Amniotic stem cell (primary cell): Measurements from ENCODE around the gene HTRA3.
"Not testable (repeated sequence)": the region's sequence is repeated elsewhere in the genome, so short reads cannot be mapped to it uniquely, and the experiment has no call there.

Source experiments
- DNase-seq: peaks from one replicate; lab custom pipeline; 2025; lab: John Stamatoyannopoulos, UW

HTRA3 gene

DNA sequence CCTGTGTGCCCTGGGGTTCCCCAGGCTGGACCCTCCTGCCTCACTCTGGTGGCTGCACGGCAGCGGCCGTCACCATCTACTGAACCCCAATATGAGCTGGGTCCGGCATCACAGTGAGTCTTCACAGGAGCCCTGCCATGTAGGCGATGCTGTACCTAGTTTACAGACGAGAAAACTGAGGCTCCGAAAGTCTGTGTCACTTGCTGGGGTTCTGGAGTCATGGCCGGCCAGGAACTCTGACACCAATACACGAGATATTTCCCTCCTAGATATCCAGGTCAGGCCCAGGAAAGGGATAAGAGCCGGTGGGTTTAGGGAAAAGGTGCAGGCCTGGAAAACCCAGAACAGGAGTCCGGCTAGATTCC lies 74.4 kb downstream of the HTRA3 start:
- DNase-seq: no peak

DNA sequence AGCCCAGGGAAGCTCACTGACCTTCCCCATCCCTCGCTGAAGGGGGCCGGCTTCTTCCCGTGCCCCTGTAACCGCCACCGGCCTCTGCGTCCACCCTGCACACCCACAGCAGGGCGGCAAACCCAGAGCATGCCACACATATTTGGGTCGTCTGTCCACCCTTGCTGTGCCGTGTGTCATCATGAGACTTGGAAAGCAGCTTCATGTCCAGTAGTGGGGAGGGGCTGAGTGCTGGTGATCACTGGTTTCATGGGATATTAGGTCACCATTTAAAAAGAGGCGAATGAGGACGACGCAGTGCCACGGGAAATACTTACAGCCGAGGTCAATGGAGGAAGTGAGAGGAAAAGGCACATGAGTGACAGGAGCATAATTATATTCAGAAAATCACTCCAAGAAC lies 74.8 kb downstream of the HTRA3 start:
- DNase-seq: no peak

DNA sequence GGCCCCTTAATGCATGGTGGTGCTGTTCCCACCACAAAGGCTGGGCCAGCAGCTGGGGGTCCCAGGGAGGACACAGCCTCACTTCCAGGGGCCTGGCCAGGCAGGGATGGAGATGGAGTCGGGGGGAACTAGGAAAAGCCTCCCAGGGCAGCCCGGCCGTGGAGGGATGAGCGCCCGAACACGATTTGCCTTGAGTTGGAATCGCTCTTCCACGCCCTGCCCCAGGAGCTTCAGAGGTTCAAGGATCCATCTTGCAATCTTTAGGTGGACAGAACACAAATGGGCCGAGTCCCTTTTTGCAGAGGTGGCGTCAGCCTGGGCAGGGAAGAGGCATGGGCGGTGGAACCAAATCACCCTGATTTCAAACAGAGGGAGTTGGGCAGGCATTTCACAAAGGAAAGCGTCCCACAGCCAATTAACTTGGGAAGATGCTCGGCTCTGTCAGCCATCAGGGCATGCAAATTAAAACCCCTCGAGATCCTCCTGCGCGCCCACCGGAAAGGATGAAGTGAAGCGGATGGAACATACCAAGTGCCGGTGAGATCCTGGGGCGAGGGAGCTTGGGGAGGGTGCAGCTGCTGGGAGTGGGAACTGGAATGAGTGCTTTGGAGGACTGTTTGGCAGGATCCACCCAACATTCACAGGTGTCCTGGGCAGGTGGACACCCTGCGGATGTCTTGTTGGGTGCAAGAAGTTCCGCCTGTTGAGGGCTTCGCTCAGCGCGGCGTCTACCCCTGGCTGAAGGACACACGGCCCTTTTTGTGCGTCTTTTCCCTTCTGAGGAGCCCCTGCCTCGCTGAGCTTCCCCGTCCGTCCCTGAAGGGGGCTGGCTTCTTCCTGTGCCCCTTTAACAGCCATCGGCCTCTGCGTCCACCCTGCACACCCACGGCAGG lies 75.7 kb downstream of the HTRA3 start:
- DNase-seq: no peak

DNA sequence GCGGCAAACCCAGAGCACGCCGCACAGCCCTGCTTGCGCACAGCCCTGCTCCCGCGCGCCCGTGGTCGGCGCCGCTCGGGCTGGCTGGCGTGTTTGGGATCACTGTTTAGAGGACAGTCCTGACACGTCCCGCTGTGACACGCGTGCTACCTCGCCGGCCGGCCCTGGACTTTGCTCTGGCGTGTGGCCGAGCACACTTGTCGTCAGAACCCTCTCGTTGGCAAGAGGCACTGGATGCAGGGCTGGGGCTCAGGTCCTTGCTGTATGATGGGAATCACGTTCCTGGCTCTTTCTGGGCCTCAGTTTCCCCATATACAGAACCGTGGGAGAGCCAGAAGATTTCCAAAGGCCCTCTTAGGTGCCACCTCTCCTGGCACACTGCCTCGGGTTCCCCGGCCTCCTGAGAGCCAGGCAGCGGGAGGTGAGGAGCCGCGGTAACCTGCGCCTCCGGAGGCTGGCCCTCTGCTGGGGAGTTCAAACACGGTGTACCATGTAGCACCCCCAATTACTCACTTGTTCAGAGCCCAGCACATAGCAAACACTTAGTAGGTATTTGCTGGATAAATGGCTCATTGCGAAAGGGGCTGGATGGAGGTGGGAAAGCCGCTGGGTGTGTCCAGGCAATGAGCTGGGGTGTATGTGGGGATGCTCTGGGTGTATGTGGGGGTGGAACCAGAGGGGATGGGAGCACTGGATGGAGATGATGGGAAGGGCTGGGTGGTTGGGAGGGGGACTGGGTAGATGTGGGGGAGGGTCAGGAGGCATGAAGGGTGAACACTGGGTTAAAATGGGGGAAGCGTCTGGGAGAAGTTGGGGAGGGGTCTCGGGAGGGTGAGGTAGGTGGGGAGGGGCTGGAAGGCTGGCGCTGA lies 76.6 kb downstream of the HTRA3 start:
- no peak for DNase-seq

DNA sequence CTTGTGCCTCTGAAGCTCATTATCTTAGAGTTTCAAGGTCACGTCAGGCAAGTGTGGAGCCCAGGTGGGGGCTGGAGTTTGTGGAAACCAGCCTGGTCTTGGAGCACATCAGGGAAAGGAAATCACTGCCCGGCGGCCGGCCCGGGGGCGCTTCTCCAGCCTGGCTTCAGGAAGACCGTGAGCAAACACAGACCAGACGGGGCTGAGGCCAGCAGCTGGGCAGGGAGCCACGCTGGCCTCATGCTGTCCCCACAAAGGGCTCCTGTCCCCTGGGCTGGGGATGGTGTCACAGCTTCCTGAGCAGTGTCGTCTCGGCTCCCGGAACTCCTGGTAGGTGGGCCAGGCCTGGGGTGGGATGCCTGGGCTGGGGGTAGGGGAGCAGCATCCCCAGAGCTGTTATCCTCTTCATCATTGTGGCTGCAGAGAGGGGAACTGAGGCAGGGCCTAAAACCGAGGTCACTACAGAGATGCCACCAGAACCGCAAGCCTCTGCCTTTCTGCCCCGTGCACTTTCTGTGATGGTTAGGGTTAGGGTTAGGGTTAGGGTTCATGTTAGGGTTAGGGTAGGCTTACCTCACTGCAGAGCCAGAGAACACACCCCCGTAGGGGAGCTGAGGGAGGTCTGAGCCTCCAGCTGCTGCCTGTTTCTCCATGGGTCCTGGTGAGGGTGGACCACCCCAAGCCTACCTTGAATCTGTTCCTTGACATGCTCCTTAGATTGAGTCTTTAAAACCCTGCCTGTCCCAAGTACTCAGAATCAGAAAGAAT lies 77.5 kb downstream of the HTRA3 start:
- no peak for DNase-seq

DNA sequence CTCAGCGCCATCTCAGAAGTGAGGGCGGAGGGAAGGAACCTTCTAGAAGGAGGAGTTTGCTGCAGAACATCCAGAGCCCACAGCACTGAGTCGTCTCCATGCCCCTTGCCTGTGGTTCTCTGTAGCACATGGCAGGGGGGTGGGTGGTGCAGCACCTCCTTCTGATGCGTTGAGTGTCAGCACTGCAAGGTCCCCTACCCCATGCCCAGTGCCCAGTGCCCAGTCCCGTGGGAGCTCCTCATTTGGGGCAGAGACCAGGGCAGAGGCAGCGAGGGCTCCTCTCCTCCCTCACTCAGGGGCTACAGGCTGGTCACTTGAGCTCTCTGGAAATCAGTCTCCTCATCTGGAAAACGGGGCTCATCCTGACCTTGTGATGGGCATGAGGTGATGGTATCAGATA lies 78.1 kb downstream of the HTRA3 start:
- no peak for DNase-seq

DNA sequence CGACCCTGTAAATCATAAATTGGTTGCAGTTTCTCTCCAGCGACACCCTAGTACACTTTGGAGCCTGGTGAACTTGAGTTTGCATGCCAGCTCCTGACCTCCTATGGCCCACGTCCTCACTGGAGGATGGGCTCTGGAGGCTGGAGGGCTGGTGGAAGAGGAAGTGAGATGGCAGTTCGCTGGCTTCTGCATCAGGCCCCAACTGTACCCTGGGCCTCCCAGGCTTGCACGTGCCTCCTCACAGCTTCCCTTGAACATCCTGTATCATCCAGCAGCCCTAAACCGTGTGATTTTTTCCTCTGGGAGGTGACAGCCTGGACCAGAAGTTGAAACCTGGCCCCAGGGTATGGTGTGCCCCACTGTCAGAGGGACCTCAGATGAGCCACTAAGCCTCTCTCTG lies 78.5 kb downstream of the HTRA3 start:
- no peak for DNase-seq

DNA sequence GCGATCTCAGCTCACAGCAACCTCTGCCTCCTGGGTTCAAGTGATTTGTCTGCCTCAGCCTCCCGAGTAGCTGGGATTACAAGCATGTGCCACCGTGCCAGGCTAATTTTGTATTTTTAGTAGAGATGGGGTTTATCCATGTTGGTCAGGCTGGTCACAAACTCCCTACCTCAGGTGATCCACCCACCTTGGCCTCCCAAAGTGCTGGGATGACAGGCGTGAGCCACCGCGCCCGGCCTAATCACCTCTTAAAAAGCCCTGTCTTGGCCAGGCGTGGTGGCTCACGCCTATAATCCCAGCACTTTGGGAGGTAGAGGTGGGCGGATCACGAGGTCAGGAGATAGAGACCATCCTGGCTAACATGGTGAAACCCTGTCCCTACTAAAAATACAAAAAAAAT lies 79.7 kb downstream of the HTRA3 start:
- not testable (repeated sequence) for DNase-seq

DNA sequence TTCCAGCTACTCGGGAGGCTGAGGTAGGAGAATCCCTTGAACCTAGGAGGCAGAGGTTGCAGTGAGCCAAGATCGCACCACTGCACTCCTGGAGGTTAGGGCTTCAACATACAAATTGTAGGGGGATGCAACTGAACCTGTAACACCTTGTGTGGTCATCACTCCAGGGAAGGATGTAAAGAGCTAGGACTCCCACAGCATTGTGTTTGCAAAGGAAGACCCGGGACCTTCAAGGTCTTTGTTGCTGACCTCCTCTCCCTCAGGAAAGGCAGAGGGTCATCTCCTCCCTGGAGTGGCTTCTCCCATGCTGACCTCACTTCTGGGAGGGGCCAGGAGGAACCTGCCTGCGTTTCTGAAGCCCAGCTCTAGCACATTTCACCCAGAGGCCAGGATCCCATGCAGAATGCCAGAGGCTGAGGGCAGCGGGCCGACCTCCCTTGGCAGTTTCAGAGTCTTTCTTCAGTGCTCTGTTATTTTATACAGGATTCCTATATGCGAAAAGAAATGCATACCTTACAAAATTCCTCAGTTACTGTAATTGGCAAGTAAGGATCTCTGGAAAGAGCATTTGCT lies 80.2 kb downstream of the HTRA3 start:
- DNase-seq: no peak

DNA sequence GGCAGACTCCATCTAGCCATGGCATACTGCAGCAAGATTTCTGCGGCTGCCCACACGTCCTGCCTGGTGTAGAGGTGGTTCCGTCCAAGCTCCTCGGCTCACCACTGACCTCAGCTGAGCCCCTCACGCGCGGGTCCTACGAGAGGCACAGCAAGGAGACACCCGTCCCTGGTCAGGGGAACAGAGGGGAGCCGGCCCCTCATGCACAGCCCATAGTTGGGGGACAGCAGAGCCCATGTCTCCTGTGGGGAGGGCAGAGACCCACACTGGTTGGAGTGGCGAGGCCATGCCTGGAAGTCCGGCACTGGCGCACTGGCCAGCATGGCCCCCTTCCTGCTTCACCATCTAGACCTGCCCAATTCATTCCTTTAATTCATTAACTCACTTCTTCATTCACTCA lies 80.8 kb downstream of the HTRA3 start:
- no peak for DNase-seq

DNA sequence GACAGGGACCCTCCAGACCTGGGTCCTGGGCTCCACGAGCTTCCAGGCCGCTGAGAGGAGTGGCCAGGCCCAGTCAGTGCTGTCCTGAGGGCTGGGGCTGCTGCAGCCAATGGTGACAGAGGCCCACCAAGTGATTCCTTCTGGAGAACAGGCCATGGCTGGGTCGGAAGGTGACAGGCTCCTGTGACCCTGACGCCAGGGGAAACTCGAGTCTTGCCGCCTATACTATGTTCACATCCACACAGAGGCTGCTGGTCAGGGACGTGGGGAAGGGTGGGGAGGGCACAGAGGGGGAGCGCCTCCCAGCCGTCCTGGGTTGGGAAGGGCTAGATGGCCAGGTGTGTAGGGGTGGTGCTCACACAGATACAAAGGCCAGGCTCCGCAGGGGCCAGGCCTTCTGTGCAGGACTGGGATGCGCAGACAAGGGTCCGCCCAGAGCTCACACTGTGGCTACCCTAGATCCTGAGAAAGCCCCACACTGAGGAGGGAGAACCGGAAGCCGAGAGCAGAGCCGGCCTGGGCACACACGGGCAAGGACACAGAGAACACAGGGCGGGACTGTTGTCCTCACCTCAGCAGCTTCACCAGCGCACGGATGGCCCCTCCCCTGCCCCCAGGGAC lies 81.4 kb downstream of the HTRA3 start:
- DNase-seq: no peak

DNA sequence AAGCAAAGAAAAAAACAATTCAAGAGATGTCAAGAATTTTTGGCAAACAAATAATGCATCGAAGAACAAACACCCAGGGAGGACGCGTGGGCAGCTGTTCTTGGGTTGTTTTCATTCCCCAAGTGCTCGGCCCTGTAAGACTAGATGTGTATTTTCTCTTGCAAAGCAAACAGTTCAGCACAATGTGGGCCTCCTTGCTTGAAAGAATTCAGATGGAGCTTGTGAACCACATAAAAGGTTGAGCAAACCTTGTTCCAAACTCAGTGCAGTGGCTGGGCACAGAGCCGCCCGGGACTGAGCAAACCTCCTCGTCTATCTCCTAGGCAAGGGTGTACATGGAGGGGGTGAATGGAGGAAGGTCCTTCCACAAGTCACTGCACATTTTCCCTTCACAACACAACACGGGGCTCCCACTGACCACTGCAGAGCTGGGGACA lies 82.4 kb downstream of the HTRA3 start:
- no peak for DNase-seq

DNA sequence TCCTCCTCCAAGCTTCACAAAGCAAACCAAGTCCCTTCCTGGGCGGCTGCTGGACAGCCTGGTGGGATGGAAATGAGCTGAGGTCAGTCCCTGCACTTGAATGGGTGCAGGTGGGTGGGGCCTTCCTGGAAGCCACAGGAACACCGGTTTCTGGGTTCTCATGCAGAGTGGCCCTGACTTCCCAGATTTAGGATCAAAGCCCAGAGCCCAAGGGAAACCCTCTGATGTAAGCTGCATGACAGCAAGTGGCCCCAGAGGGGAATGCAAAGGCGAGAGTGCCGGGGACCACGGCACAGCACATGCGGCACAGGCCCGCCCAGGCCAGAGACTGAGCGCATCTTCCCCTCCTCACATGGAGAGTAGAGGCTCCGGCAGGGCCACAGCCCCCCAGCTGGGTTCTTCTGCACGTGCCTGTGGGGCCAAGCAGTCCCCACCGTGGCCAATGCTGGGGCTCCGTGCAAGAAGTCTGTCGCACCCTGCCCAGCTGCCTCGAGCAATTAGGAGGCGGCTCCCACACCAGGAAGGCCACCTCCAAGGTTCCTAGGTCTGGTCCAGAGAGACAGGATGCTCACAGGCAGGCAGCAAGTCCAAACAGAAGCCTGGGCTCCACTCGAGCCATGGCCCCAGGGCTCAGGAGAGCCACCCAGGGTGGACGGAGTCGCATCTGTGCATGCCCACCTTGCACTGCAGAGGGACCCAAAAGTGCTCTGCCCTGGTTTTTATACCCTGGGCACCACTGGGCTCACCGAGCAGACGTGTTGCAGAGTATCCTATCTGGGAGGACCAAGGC lies 83.0 kb downstream of the HTRA3 start:
- DNase-seq: no peak

DNA sequence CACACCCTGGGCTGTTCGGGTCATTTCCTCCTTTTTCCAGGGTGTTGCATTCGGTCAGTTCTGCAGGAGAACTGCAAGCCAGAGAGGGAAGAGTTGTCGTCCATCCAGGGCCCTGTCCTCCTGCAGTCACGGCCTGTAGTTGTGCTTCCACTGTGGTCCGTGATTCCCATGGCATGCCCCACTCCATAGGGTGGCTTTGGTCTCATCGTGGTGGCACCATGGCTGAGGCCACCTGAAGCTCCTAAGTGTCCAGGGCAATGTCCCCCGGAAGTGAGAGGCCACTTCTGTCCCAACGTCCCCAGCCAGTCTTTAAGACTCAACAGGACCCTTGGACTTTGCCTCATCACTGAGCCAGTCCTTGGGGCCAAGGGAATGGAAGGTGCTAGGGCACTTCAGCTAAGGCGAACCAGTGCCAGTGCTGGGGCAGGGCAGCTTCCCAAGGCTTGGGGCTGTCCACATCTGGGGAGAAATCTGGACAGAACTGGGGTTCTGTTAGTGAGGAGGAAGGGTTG lies 83.7 kb downstream of the HTRA3 start:
- DNase-seq: no peak

DNA sequence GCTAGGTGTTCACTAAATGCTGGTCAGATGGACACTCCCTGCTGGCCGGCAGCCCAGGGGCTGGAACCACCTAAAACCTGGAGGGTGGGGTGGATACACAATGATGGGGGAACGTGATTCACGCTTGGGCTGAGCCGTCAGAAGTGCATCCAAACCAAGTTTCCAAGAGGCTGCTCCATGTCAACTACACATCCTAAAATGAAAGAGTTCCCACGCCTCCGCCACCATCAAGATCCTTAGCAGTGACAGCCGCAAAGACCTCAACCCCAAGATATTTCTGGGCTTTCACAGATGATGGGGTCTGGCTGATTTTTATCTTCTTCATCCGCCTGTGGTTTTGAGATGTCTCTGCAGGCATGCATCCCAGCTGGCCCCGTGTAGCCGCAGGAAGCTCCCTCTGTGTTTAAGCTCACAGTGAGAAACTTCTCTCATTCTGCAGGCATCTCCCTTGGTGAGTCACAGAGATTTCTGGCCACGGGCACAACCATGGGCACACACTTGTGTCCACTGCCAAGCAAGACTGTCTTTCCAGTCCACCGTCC lies 84.4 kb downstream of the HTRA3 start:
- peak; percentile 39 for DNase-seq

DNA sequence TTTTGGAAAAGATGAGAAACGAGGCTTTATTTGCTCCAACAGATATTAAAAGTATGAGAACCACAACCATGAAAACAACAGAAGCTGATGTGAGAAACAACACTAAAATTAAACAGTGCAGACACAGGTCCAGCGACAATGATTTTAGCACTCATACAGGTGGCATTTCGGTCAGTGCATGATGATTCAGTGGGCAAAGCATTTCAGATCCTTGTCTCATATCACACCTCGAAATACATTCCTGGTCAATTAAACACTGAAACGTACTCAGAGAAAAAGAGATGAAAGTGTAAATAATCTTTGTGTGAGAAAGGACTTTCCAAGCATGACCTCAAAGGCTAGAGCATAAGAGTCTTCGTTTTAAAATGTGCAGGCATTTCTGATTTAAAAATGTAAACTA lies 85.8 kb downstream of the HTRA3 start:
- no peak for DNase-seq

DNA sequence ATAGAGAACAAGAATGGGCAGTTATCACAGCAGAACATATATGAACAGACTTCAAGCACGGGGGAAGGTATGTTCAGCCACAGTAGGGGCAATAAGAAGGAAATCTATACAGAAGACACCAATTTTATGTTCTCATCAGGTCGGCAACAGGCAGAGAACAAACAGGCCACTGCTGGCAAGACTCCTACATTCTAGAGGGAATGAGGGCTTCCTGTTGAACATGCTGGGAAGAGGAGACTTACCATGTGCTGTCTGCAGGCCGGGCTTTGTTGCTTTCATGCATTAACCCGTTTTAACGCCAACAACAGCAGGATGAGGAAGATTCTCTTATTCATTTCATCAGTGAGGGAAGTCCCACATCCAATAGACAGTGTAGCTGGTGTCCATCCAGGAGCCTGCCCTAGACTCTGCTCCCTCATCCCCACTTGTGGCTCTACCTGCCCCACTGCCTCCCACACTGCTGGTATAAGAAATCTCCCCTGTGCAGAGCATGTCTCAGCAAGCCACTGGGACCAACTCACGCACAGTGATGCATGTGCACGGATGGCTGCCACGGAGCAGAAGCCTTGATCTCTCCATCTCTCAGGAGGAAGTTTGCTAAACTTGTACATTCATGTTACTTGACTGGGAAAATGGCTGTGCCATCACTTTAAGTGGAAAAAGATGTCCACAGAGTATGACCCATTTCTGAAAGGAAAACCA lies 86.5 kb downstream of the HTRA3 start:
- DNase-seq: no peak
